Hematopoietic multipotent progenitor cell (in vitro differentiated cells): ENCODE measurements around the gene FOXN1. TPM values are rescaled to one million over a fixed set of nuclear protein-coding genes. Genes with fewer than 3 reads are reported as not detected.
A peak's percentile ranks its signal among the peaks of the same experiment; 100 is the strongest.
"Not testable (repeated sequence)": the region's sequence is repeated elsewhere in the genome, so short reads cannot be mapped to it uniquely, and the experiment has no call there.

Experiments used
- DNase-seq, 3 donors: peaks; one replicate each; pipeline ENCODE4 v3.0.0-alpha.2; 2011 to 2015; ENCODE audit warnings: low read depth in 2 of 3, low spot score in 2 of 3
- total RNA-seq: library from RNA; depleted of rRNA; stranded (reverse); fragments of >200 nt; gene quantifications from one replicate; pipeline ENCODE4 v1.2.3, GENCODE V29; 2012

FOXN1 gene
- total RNA-seq, 1 donor, result not detected

GRCh38 chr17:28522281-28522680, 16.1 kb downstream of the FOXN1 start:
- not testable (repeated sequence) for DNase-seq

- no peak for DNase-seq
Measured at GRCh38 chr17:28523186-28523585, 17.0 kb downstream of the FOXN1 start.

GRCh38 chr17:28523876-28524275, 17.7 kb downstream of the FOXN1 start:
- no peak for DNase-seq

- DNase-seq, result no peak
Measured at GRCh38 chr17:28524476-28525424, 18.6 kb downstream of the FOXN1 start.

GRCh38 chr17:28526381-28526780, 20.2 kb downstream of the FOXN1 start:
- no peak for DNase-seq

GRCh38 chr17:28527181-28527681, 21.1 kb downstream of the FOXN1 start:
- DNase-seq, result peak in 2 of 3 donors; percentile 32 to 40

- no peak for DNase-seq
Measured at GRCh38 chr17:28527859-28528258, 21.7 kb downstream of the FOXN1 start.

GRCh38 chr17:28528327-28529012, 22.3 kb downstream of the FOXN1 start:
- no peak for DNase-seq

- no peak for DNase-seq
Measured at GRCh38 chr17:28529013-28529400, 22.9 kb downstream of the FOXN1 start.

GRCh38 chr17:28530250-28530649, 24.1 kb downstream of the FOXN1 start:
- no peak for DNase-seq

GRCh38 chr17:28530926-28531325, 24.8 kb downstream of the FOXN1 start:
- DNase-seq, result no peak

- DNase-seq, result no peak
Measured at GRCh38 chr17:28532050-28532960, 26.2 kb downstream of the FOXN1 start.

- DNase-seq, result no peak
Measured at GRCh38 chr17:28533091-28533807, 27.1 kb downstream of the FOXN1 start.

GRCh38 chr17:28534740-28535375, 28.7 kb downstream of the FOXN1 start:
- DNase-seq, result no peak

GRCh38 chr17:28536532-28537218, 30.5 kb downstream of the FOXN1 start:
- DNase-seq, result no peak

GRCh38 chr17:28537219-28537610, 31.1 kb downstream of the FOXN1 start:
- no peak for DNase-seq

- DNase-seq, result no peak
Measured at GRCh38 chr17:28538296-28538895, 32.2 kb downstream of the FOXN1 start.

GRCh38 chr17:28540231-28540630, 34.1 kb downstream of the FOXN1 start:
- DNase-seq, result no peak

- DNase-seq, result no peak
Measured at GRCh38 chr17:28541439-28541838, 35.3 kb downstream of the FOXN1 start.
